ENCODE results near the gene XCR1. TPM values are rescaled to one million over a fixed set of nuclear protein-coding genes. Genes with fewer than 3 reads are reported as not detected.

The XCR1 gene
- total RNA-seq (2021) (not detected in 2 replicates), Bru-seq, nascent RNA (not detected), BruChase-seq, experiment 1, labeled RNA remaining after a 2-hour chase (not detected), BruChase-seq, experiment 2, labeled RNA remaining after a 6-hour chase (not detected)
- long read RNA-seq, result 0 reads

GRCh38 chr3:46027021-46027705 is at the start of gene XCR1:
Gene XCR1, minus strand, starts transcription at chr3:46027483. Its CDS starts 5,536 bp downstream, at chr3:46021947.
- H3K4me3 ChIP-seq (ENCODE audit: low read depth, low read length, poor library complexity, severe bottlenecking), result no peak within 1 kb of the TSS
- H3K9me3 ChIP-seq (ENCODE audit: low read depth, low read length, poor library complexity, severe bottlenecking), result no peaks in the 10 kb centered on the region
- TF ChIP-seq EZH2 (IDR thresholded peaks at IDR 0.05; ENCODE audit: borderline replicate concordance, low read depth, low read length, poor library complexity, severe bottlenecking), result no peak
- TF ChIP-seq, protein P1, sequence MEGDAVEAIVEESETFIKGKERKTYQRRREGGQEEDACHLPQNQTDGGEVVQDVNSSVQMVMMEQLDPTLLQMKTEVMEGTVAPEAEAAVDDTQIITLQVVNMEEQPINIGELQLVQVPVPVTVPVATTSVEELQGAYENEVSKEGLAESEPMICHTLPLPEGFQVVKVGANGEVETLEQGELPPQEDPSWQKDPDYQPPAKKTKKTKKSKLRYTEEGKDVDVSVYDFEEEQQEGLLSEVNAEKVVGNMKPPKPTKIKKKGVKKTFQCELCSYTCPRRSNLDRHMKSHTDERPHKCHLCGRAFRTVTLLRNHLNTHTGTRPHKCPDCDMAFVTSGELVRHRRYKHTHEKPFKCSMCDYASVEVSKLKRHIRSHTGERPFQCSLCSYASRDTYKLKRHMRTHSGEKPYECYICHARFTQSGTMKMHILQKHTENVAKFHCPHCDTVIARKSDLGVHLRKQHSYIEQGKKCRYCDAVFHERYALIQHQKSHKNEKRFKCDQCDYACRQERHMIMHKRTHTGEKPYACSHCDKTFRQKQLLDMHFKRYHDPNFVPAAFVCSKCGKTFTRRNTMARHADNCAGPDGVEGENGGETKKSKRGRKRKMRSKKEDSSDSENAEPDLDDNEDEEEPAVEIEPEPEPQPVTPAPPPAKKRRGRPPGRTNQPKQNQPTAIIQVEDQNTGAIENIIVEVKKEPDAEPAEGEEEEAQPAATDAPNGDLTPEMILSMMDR (conservative IDR thresholded peaks at IDR 0.05; ENCODE audit: low read depth, low read length), result no peak
- no peaks in the 10 kb centered on the region for H3K4me1 ChIP-seq (ENCODE audit: insufficient read depth, low read length, poor library complexity, severe bottlenecking)
- POLR2A ChIA-PET (ENCODE audit: low non-redundant PET), result no interaction called here
- intact Hi-C loops (cut with micrococcal nuclease; ENCODE audit: unreplicated experiment), result no loop called here
- no peak within 1 kb of the TSS for H3K27ac ChIP-seq (ENCODE audit: low read depth, low read length, poor library complexity, severe bottlenecking)
- H3K27me3 ChIP-seq (replicated peaks; ENCODE audit: insufficient read depth, low read depth, low read length, poor library complexity), result no peaks in the 10 kb centered on the region
- no TSS peak for BruUV-seq (replicated peaks)
- no peak for DNase-seq (ENCODE audit: low spot score)
- H3K36me3 ChIP-seq (ENCODE audit: insufficient read depth, low read length, poor library complexity, severe bottlenecking), result no peaks in the 10 kb centered on the region
- CTCF ChIA-PET, result no interaction called here

DNA sequence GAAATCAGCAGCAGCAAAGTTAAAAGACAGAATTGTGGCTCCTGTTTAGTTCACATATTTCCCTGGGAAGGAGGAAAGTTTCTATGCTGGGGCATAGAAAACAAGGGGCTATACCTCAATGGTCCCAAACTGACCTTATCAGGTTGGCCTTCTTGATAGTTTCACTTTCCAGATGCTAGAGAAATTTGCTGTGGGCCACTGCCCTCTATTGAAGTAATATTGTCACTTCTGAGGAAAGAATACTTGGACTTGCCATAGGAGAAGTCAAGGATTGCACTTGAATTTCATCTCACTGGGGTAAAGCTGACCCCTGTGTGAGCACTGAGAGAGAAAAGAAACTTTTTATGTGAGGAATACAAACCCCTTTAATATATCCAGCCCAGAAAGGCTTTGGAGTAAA is 49.3 kb upstream of the XCR1 start:
- no TSS peak for BruUV-seq (replicated peaks)
- Histone ChIP-seq H3K27ac (ENCODE audit: low read depth, low read length, poor library complexity, severe bottlenecking) (no peak overlapping the region), H3K36me3 (ENCODE audit: insufficient read depth, low read length, poor library complexity, severe bottlenecking) (no peaks in the 10 kb centered on the region), H3K27me3 (replicated peaks; ENCODE audit: insufficient read depth, low read depth, low read length, poor library complexity) (no peaks in the 10 kb centered on the region), H3K4me1 (ENCODE audit: insufficient read depth, low read length, poor library complexity, severe bottlenecking) (no peaks in the 10 kb centered on the region), H3K9me3 (ENCODE audit: low read depth, low read length, poor library complexity, severe bottlenecking) (no peaks in the 10 kb centered on the region), H3K4me3 (ENCODE audit: low read depth, low read length, poor library complexity, severe bottlenecking) (no peak overlapping the region)
- TF ChIP-seq EZH2 (IDR thresholded peaks at IDR 0.05; ENCODE audit: borderline replicate concordance, low read depth, low read length, poor library complexity, severe bottlenecking), result no peak
- TF ChIP-seq, protein P1 (conservative IDR thresholded peaks at IDR 0.05; ENCODE audit: low read depth, low read length), result no peak
- ChIA-PET POLR2A (ENCODE audit: low non-redundant PET) (no interaction called here), CTCF (interaction anchor here (0.6 kb wide), 1 partner anchor 30 kb away, joined by 7 read pairs; no protein-coding TSS in a partner anchor)
- intact Hi-C loops (cut with micrococcal nuclease; ENCODE audit: unreplicated experiment), result loop anchor here (5.0 kb wide), 1 partner anchor 314 kb away; no protein-coding TSS in a partner anchor
- no peak for DNase-seq (ENCODE audit: low spot score)

DNA sequence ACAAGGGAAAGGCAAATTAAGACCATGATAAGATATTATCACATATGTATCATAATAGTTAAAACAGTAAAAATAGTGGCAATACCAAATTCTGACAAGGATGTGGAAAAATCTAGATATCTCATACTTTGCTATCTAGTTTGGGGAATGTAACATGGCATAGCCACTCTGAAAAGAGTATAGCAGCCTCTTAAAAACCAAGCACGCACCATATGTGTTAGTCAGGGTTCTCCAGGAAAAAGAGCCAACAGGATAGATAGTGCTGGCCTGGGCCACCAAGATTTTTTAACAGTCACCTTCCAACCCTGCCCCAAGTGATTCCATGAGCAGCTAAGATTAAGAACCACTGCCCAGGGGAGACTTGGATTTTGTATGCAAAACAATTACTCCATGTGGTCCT is 48.5 kb upstream of the XCR1 start:
- BruUV-seq (replicated peaks), result no TSS peak
- no peak overlapping the region for H3K4me3 ChIP-seq (ENCODE audit: low read depth, low read length, poor library complexity, severe bottlenecking)
- no peak for DNase-seq (ENCODE audit: low spot score)
- CTCF ChIA-PET, result interaction anchor here (0.6 to 0.7 kb wide), 2 partner anchors 29 to 563 kb away, joined by 5 to 7 read pairs; no protein-coding TSS in a partner anchor
- no peak overlapping the region for H3K27ac ChIP-seq (ENCODE audit: low read depth, low read length, poor library complexity, severe bottlenecking)
- TF ChIP-seq, protein P1 (conservative IDR thresholded peaks at IDR 0.05; ENCODE audit: low read depth, low read length), result no peak
- no peak for TF ChIP-seq EZH2 (IDR thresholded peaks at IDR 0.05; ENCODE audit: borderline replicate concordance, low read depth, low read length, poor library complexity, severe bottlenecking)
- no peaks in the 10 kb centered on the region for H3K27me3 ChIP-seq (replicated peaks; ENCODE audit: insufficient read depth, low read depth, low read length, poor library complexity)
- no peaks in the 10 kb centered on the region for H3K4me1 ChIP-seq (ENCODE audit: insufficient read depth, low read length, poor library complexity, severe bottlenecking)
- no peaks in the 10 kb centered on the region for H3K9me3 ChIP-seq (ENCODE audit: low read depth, low read length, poor library complexity, severe bottlenecking)
- H3K36me3 ChIP-seq (ENCODE audit: insufficient read depth, low read length, poor library complexity, severe bottlenecking), result no peaks in the 10 kb centered on the region
- POLR2A ChIA-PET (ENCODE audit: low non-redundant PET), result no interaction called here
- intact Hi-C loops (cut with micrococcal nuclease; ENCODE audit: unreplicated experiment), result loop anchor here (5.0 kb wide), 1 partner anchor 314 kb away; no protein-coding TSS in a partner anchor

Measured in A673 (cell line).